ENCODE results near the gene ZNF296.

GRCh38 chr19:45107621-45108150, 31.4 kb upstream of the ZNF296 start:
- no peak for TF ChIP-seq CTCF (IDR thresholded peaks at IDR 0.05)
- TF ChIP-seq POLR2AphosphoS5 (IDR thresholded peaks at IDR 0.05) = no peak

All from prostate gland (tissue), 2 donors.